Dermis blood vessel endothelial cell (primary cell): ENCODE measurements around the gene FBXW2. TPM values are rescaled to one million over a fixed set of nuclear protein-coding genes. Genes with fewer than 3 reads are reported as not detected.
"Not testable (repeated sequence)": the region's sequence is repeated elsewhere in the genome, so short reads cannot be mapped to it uniquely, and the experiment has no call there.

Experiments used
- DNase-seq: peaks from one replicate; pipeline ENCODE4 v3.0.0; 2010
- total RNA-seq: library from RNA; depleted of rRNA; stranded (reverse); fragments of >200 nt; gene quantifications from 2 replicates; pipeline ENCODE4 v1.2.3, GENCODE V29; 2014

Gene FBXW2, protein sequence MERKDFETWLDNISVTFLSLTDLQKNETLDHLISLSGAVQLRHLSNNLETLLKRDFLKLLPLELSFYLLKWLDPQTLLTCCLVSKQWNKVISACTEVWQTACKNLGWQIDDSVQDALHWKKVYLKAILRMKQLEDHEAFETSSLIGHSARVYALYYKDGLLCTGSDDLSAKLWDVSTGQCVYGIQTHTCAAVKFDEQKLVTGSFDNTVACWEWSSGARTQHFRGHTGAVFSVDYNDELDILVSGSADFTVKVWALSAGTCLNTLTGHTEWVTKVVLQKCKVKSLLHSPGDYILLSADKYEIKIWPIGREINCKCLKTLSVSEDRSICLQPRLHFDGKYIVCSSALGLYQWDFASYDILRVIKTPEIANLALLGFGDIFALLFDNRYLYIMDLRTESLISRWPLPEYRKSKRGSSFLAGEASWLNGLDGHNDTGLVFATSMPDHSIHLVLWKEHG
- total RNA-seq: 47.5 and 55.7 TPM in 2 replicates

DNA sequence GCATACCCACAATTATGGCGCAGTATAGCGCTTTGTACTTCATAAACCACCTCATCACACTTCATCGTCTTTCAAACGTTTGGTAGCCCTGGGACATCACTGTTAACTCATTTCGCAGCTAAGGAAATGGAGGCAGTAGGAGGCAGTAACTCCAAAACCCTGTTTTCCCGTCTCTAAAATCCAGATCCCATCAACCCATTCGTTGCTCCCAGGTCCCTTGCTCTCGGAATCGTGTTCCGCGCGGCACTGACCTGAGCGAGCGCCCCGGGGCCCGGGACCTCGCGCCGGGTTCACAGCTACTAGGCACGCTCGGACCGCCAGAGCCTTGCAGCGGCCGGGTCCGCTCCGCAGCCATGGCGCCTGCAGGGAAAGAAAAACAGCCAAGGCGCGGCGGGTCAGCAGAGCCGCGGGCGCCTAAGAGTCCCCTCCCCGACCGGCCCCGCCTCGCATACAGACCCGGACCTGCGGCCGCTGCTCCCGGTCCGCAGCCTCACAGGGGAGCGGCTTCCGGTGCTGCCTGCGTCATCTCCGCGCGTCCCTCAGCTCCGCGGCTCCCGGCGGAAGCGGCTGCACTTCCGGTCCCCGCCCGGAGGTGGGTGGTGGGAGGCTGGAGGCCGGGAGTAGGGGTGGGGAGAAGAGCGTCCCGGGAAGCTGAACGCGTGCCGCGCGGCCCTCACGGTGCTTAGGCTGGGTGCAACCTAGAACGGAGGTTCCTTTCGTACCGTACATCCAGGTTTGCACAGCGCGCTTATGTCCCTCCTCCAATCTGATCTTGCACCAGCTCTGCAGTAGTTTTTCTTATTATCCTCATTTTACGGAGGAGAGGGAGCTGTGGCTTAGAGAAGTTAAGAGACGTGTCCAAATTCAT lies at the start of gene FBXW2:
TSS of gene FBXW2 (minus strand) at position 519 of the 868 bp plus-strand sequence. CDS start 5,158 bp downstream, outside the sequence.
- DNase-seq: peak; percentile 94

GRCh38 chr9:120841930-120842684 lies 48.9 kb upstream of the FBXW2 start:
- DNase-seq: peak; percentile 40

DNA sequence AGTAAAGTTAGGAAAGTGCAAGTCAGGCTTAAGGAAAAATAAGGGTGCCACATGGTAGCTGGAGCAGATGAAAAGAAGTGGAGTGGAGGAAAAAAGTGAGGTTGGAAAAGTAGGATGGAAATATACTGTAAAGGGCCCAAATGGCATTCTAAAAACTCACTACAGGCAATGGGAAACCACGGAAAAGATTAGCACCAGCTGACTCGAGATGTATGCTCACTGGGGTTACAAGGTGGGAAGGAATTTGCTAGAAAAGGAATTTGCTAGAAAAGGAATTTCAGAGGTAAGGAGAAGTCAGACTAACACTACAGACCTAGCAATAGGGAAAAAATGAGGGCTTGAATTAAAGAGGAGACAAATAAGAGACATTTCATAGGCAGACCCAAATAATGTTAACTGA lies 45.9 kb upstream of the FBXW2 start:
- no peak for DNase-seq

GRCh38 chr9:120837921-120838320 lies 44.7 kb upstream of the FBXW2 start:
- no peak for DNase-seq

GRCh38 chr9:120833325-120833724 lies 40.1 kb upstream of the FBXW2 start:
- DNase-seq: no peak

DNA sequence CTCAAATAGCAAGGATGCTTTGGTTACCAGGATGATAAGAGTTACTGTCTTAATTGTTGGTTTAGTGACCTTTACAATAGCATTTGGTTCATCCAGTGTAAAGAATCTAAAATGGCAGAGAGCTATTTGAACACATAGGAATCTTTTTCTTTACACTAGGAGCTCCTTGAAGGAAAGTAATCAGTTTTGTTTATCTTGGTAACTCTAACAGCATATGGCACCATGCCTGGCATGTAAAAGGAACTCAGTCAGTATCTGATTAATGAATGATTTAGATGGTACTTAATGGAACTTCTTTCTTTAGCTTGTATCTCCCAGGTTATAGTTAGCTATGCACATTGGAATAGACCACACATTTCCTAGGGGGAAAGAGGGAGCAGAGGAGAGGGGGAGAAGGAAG lies 39.6 kb upstream of the FBXW2 start:
- no peak for DNase-seq

GRCh38 chr9:120830865-120831264 lies 37.6 kb upstream of the FBXW2 start:
- DNase-seq: no peak

DNA sequence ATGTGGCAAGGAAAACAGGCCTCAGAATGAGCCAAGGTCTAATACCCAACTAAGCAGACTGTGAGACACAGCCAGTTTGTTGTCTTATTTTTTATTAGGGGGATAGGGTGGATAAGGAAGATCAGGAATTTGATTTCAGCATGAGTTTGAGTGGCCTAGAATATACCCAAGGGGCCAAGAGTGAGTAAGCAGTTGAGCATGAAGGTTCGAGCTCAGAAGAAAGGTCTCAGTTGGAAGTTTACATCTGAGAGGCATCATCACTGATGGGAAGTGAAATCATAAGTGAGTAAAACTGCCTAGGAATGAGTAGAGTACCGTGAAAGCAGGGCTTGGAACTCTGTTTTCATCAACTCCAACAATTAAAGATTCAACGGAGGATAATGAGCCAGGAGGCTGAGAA lies 36.9 kb upstream of the FBXW2 start:
- DNase-seq: no peak

GRCh38 chr9:120829650-120830049 lies 36.4 kb upstream of the FBXW2 start:
- no peak for DNase-seq

DNA sequence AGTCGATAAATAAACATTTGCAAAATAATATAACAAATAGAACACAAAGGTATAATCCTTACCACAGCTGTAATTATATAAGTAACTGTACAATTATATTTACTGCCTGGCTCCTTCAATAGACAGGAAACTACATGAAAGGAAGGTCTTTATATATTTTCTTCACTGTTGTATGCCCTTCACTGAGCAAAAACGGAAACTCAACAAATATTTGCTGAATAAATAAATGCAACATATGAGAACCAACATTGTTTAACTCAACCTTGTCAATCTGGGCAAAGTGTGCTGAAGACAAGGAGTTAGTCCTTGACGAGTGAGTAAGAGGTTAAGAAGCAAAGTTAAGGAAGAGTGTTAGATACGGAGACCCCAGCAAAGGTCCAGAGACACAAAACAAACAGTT lies 26.9 kb upstream of the FBXW2 start:
- no peak for DNase-seq

DNA sequence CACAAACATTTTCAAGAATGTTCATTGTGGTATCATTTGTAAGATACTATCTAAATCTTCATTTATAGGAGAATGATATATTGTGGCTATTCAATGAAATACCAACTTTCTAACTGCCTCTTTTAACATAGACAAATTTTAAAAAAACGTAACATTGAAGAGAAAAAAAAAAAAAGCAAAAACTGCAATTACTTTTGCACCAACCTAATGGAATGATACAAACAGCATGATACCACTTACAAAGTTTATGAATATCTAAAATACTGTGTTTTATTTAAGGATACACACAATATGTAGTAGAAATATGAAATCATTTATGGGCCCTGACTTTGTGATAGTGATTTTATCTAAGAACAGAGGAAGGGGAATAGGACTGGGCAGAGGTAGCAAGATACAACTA lies 25.4 kb upstream of the FBXW2 start:
- no peak for DNase-seq

DNA sequence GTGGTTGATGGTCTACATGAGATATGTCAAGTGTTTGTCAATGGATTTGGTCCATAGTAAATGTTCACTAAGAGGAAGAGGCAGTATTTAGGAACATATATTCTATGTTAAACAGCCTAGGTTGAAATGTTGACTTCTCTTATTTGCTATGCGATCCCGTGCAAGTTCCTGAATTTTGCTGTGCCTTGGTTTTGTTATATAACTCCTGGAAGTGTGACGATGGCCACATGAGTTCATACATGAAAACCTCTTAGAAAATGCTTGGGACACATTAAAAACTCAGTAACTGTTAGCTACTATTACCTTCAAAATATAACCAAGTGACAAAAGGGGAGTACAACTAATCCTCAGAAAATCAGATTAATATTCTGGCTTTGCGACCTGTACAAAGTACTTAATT lies 21.9 kb upstream of the FBXW2 start:
- DNase-seq: no peak

DNA sequence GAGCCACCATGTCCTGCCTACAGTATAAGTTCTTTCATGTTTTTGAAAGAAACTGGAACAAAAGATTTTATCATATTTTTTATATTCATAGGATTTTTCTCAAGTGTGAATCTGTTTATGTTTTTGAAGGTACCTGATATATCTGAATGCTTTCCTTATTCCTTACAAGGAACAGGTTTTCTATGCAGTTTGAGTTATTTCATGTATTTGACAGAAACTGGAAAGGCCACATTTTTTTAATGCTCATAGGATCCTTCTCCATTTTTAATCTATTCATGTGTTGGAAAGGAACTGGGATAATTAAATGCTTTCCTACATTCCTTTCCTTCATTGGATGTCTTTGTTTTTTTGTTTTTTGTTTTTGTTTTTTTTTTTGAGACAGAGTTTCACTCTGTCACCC lies 15.7 kb upstream of the FBXW2 start:
- no peak for DNase-seq

DNA sequence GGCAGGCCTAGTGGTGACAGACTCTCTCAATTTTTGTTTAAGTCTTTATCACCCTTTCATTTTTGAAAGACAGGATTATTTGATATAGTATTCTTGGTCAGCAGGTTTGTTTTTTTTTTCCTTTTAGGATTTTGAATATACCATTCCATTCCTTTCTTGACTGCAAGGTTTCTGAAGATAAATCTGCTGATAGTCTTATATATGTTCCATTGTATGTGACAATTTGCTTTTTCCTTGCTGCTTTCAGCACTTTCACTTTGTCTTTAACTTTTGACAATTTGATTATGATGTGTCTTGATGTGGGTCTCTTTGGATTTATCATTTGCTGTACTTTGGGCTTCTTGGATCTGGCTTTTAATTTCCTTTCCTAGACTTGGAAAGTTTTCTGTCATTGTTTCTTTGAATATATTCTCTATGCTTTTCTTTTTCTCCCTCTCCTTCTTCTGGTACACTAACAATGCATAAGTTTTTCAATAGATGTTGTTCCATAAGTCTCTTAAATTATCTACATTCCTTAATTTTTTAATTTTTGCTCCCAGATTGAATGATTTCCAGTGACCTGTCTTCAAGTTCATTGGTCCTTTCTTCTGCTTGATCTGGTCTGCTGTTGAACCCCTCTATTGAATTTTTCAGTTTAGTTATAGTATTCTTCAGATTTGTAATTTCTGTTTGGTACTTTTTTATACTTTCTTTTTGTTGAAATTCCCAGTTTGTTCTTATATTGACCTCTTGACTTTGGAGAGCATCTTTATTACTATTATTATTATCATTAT lies 14.6 kb upstream of the FBXW2 start:
- no peak for DNase-seq

- not testable (repeated sequence) for DNase-seq
Observed at GRCh38 chr9:120804784-120805363, 11.7 kb upstream of the FBXW2 start.

GRCh38 chr9:120801441-120801840 lies 8.2 kb upstream of the FBXW2 start:
- DNase-seq: no peak

GRCh38 chr9:120791161-120791560 lies 2.1 kb downstream of the FBXW2 start:
- peak; percentile 44 for DNase-seq

DNA sequence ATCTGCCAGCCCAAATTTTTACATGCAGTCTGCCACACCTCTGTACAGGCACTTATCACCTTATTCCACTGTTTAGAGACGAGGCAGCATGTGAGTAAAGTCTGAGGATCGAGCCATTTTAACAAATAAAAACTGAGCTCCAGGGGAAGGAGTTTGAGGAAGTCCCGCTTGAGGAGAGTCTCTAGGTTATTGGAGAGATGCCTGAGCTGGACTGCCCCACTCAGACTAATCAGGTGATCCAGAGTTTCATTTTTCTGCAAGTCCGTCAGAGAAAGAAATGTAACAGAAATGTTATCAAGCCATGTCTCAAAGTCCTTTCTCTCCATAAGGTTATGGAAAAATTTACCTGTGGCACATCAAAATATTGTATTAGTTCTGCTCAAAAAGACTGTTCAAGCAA lies 5.3 kb downstream of the FBXW2 start:
- DNase-seq: no peak

GRCh38 chr9:120783602-120784047 lies 9.6 kb downstream of the FBXW2 start:
- DNase-seq: no peak

GRCh38 chr9:120781236-120781635 lies 12.0 kb downstream of the FBXW2 start:
- no peak for DNase-seq

DNA sequence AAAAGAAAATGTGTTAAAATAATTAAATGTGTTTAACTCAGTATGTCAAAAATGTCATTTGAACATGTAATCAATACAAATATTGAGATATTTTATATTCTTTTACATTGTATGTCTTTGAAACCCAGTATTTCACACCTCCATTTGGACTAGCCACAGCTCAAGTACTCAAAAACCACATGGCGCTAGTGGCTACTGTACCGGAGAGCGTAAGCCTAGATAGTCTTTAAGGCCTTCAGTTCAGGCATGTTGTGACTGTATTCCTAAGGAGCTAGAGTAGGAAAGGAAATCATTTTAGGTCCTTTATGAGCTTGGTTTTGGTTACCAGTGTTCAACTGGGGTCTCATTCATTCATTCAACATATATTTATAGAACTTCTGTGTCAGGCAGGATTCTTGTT lies 12.8 kb downstream of the FBXW2 start:
- no peak for DNase-seq

DNA sequence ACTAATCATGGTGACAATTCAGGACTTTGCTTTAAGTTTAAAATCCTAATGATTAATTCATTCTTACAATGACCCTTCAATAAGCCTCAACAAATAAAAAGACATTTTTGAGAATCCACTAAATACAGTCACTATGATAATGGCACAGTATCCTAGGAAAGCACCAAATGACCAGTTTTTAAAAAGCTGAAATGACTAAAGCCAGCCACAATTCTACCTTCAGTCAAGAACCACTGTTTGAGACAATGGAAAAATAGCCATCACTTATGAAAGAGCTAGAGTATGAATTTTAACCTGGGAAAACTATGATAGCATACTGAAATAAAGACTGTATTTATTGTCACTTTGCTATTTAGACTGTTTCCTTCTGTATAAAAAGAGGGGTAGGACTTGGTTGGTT lies 14.0 kb downstream of the FBXW2 start:
- DNase-seq: no peak
